NB4 (cell line): Measurements from ENCODE around the gene NACC2.

Experiments
- DNase-seq: peaks from one replicate; pipeline ENCODE4 v3.0.0; 2010; ENCODE audit warnings: low read depth
- H3K4me3 ChIP-seq: one replicate; pipeline ENCODE4 v1.5.1; 2011; ENCODE audit warnings: mild to moderate bottlenecking, low read depth, low read length, moderate library complexity
- CTCF ChIP-seq: IDR thresholded peaks from one replicate; pipeline ENCODE4 v1.5.1; 2012; ENCODE audit warnings: low read depth, low read length
- MAX ChIP-seq: IDR thresholded peaks from 2 replicates; pipeline ENCODE4 v1.6.1; 2011; ENCODE audit warnings: low read depth, low read length
- MYC ChIP-seq: IDR thresholded peaks from 2 replicates; pipeline ENCODE4 v1.6.1; 2011; ENCODE audit warnings: low read depth, low read length
- POLR2A ChIP-seq: IDR thresholded peaks from 2 replicates; pipeline ENCODE4 v1.6.1; 2011; ENCODE audit warnings: mild to moderate bottlenecking; ENCODE audit not compliant: insufficient read length; ENCODE audit errors: extremely low read depth

NACC2 gene

GRCh38 chr9:136019681-136020060, 75.4 kb downstream of the NACC2 start:
- no peak overlapping the region for H3K4me3 ChIP-seq
- TF ChIP-seq MYC (no peak), MAX (no peak), POLR2A (no peak), CTCF (no peak)
- no peak for DNase-seq

GRCh38 chr9:136019041-136019680, 75.9 kb downstream of the NACC2 start:
- no peak overlapping the region for H3K4me3 ChIP-seq
- DNase-seq = no peak
- no peak for TF ChIP-seq MYC
- TF ChIP-seq CTCF = no peak
- no peak for TF ChIP-seq MAX
- TF ChIP-seq POLR2A = no peak

- H3K4me3 ChIP-seq = no peak overlapping the region
- DNase-seq = no peak
These were observed 76.6 kb downstream of the NACC2 start for GRCh38 chr9:136018257-136019031.

GRCh38 chr9:136017289-136018190, 77.5 kb downstream of the NACC2 start:
- no peak for DNase-seq
- no peak overlapping the region for H3K4me3 ChIP-seq
- no peak for TF ChIP-seq MAX
- no peak for TF ChIP-seq POLR2A
- no peak for TF ChIP-seq MYC
- TF ChIP-seq CTCF = no peak

More at GRCh38 chr9:136018257-136019031, 76.6 kb downstream of the NACC2 start:
- no peak for TF ChIP-seq MYC
- TF ChIP-seq MAX = no peak
- no peak for TF ChIP-seq CTCF
- no peak for TF ChIP-seq POLR2A

GRCh38 chr9:136016572-136017288, 78.4 kb downstream of the NACC2 start:
- TF ChIP-seq MAX (no peak), MYC (no peak), CTCF (no peak), POLR2A (no peak)
- DNase-seq = no peak
- H3K4me3 ChIP-seq = no peak overlapping the region
